HG03432 (cell line): ENCODE measurements around the gene MECP2.

Experiments used
- ATAC-seq: cut with Tn5 transposase; IDR thresholded peaks from one replicate; pipeline ENCODE4 v1.9.1; 2021; ENCODE audit warnings: mild to moderate bottlenecking, moderate library complexity; ENCODE audit not compliant: unreplicated experiment

Gene MECP2

DNA sequence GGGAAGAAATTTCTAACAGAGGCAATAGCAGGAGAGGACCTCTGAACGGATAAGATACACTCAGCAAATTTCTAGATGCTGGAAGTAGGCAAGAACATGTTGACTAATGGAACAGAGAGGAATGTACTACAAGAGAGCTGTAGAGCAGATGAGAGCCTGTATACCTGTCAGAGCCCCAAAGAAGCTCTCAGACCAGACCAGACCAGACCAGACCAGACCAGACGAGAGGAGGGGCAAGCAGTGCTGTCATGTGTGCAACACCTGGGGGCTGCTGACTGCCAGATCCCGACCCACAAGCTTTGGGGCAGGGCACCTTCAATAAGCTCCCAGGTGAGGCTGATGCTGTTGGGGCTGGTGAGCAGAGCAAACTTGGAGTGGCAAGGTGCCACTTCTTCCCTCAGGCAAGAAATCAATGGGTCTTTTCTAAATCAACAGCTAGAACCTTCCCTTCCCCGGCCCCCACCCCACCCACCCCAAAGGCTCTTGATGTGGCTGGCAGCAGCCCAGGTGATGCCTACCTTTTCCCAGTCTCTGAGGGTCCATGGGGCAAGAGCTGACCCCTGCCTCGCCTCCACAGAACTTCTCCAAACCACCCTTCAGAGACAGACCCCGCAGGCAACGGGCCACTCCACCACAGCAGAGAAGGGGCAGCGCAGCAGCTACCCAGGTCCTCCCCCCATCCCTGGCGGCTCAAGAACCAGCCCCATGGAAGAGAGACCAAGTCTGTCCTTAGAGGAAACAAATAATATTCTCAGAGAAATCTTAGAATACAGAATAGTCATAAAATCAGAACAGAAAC lies 32.7 kb downstream of the MECP2 start:
- no peak for ATAC-seq

DNA sequence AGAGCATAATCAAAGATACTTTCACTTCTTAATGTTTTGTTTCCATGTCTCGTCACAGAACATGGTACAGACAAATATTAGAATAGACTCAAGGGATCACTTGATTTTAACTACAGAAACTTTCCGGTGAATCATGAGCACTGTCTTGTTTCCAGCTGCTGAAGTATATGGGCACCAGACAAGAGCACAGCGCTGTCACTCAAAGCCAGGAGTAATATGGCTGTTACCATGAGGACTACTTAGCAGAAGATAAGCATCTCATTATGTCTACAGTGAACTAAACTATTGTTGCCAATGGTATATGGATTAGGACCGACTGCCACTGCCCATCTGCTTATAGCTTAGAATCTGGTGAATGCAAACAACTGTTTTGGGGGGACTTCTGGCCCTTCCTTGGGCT lies 34.3 kb downstream of the MECP2 start:
- no peak for ATAC-seq

DNA sequence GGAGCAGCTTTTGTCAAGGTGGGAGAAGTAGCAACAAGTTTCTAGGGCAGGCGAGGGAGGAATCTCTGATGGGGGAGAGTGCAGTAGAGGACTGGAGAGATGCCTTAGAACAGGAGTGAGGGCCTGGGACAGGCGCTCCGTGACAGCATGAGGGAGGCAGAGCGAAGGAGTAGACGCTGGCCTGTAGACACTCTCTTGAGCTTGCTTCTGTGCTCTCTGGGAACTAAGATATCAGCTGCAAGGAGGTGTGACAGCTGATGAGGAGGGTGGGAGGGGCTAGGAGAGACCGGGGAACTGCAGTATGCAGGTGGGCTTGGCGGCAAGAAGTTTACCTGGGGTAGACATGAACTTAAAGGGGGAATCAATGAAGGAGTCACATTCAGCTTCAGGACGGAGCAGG lies 35.7 kb downstream of the MECP2 start:
- ATAC-seq = no peak

DNA sequence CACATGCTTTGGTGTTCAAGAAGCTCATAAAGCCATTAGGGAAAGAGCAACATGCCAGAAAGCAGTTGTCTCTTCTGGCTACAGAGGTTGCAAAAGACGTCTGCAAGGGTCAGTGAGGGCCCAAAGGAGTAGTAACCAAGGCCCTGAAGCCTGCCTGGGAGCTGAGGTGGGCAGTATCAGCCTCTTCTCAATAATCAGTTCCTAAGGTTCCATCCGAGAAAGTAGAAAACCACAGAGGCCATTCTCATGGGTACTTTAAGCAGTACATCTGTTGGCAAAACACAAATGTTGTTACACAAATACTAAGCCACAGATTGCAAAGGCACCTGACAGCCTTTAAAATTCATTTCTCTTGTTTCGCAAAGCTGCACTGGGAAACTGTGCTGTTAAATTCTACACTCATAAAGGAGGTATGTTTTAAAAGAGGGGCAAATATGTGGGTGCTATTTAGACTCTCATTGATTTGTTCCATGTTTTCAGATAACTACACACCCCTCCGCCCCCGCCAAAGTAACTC lies 37.7 kb downstream of the MECP2 start:
- ATAC-seq = no peak

DNA sequence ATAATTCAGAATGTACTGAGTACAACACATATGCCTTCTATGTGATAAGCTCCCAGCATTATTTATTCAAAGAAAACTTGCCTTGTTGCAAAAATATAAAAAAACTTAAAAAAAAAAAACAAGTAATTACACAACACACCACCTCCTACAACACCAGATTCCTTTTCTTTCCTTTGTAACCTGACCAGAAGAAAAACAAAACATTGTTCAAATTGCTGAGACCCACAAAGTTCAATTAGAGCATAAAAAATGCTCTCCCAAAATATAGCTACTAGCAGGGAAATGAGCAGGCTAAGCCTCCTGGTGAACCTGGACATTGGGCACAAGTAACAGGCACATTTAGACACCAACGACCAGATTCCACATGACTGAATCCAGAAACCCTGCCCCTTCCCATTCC lies 38.3 kb downstream of the MECP2 start:
- no peak for ATAC-seq

DNA sequence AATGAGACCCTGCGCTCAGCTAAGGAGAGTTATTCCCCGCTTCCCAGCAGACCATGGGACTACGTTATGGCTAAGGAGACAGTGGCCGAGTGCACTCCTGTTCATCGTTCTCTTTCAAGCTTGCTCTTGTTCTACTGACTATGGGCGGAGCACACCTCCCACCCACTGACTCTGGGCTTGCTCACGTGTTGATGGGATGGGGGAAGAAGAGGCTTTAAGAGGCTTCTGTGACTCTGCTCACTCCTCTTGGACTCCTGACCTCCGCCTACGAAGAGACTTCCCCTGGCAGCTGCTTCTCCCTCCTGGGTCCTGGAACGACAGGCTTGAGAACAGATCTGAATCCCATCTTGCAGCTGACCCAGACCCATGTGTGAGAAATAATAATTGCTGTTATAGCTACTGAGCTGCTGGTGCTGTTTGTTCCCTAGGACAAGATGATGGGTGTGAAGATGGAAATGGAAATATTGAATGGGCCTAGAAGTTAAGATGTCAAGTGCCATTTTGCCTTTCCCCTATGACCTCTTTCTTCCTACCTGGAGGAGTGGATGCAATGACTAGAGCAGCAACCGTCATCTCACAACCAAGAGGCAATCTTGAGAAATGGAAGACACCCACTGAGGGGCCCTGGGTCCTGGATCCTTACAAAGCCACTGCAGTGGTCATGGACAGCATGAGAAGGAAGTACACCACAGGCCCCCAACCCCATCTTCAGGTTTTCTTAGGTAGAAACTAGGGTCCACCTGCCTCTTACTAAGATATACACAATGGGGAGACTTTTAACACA lies 39.1 kb downstream of the MECP2 start:
- no peak for ATAC-seq

DNA sequence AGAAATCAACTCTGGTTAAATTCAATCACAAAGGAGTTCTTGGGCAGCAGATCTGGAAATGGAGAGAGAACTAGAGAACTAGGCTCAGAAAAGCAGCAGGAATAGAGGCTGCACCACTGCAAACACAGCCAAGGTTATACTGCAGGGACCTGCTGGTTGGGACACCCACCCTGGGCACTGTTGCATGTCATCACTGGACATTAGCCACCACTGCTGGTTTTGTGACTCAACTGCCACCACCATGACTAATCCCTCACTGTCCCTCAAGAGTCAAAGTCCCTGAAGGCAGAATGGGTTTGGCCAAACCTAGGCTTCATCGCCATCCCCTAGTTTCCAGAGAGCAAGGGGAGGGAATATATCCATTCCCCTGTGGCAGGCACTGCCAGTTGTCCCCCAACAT lies 39.7 kb downstream of the MECP2 start:
- ATAC-seq = no peak

DNA sequence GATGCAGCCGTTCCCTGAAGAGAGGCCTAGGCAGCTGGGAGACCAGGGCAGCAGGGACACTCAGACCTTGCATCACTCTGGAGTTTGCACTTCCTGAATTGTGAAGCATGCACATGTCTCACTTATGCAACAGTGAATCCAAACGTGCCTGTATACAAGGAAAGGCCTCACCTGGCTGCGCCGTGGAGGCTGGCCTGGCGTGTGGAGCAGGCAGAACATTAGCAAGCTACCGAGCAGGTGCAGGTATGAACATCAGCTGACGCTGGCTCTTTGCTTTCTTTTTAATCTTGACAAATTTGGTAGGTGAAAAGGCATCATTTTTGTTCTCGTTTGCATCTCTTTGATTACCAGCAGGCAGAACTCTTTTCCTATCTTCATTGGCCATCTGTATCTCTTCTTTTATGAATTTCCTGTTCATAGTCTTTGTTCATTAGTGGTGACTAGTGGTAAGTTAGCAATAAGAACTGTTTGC lies 40.7 kb downstream of the MECP2 start:
- no peak for ATAC-seq

DNA sequence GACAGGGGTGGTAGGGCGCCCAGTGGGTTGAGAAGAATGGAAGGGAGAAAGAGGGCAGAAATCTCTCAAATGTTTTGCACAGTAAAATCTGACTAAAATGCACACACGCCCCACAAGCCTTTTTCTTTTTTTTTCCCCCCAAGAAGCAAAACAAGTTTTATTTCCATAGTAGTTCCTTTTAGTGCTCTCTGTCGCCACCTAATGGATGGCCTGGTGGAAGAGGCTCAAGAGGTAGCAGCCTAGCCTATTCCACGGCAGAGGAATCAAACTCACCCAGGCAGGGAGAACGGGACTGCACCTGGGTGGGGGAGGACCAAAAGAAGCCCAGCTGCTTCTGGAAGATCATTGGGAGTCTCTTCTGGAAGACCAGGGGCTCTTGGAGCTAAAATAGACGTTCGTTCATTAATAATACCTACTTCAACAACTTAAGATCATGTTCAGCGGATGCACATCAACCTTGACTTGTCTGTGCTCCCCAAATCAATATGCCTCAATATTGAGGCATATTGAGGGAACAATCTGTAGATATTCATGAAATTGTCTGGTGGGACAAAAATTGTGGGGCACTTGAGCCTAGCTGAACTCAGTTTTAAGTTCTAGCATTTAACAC lies 46.2 kb downstream of the MECP2 start:
- no peak for ATAC-seq

DNA sequence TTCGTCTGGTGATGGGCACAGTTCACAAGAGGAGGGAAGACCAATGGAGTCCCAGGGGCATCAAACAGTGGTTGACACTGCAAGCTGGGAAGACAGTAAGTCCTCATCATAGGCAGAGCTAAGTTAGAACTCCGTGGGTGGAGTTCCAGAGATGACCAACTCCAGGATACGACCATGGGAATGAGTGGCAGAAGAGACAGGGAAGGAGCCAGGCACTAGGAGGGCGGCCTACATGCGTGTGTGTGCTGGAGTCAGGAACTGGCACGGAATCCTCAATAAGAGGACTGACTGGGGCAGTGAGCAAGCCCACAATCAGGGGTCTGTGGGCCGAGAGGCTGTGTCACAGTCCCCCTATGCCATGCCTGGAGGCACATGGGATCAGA lies 47.4 kb downstream of the MECP2 start:
- no peak for ATAC-seq

DNA sequence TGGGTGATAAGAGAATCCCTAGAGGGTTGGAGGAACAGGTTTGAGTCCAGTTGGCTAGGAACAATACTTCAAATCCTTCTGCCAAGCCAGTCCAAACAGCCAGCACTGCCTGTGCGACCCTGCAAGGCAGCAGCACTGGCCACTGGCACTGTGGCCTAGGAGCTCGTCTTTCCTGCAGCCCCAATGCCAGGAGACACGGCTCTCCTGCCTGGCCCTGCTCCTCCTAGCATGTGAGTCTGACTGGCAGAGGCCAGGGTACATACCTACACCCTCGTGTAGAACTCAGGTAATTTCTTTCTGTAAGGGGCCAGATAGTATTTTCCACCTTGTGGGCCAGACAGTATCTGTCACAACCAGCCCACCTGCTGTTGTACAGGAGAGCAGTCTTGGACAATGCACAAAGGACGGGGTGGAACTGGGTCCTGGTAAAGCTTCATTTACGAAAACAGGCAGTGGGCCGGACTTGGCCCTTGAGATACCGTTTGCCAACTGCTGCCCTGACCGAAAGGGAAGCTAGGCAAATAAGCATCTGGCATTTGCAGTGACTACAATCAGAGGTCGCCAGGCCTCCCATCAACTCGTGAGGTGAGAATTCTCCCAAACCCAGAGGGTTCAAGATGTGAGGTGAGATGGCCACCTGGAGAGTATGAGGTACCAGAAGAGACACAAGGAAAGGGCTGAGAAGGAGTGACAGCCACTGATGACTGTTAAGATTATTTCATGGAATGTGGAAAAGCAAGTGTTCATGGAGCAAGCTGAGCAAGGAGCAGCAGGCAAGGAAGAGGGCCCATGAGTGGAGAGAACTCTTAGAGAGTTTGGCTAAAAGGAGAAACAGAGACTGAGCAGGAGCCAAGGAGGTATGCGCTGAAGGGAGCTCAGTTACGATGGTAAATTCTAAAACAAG lies 48.1 kb downstream of the MECP2 start:
- no peak for ATAC-seq

DNA sequence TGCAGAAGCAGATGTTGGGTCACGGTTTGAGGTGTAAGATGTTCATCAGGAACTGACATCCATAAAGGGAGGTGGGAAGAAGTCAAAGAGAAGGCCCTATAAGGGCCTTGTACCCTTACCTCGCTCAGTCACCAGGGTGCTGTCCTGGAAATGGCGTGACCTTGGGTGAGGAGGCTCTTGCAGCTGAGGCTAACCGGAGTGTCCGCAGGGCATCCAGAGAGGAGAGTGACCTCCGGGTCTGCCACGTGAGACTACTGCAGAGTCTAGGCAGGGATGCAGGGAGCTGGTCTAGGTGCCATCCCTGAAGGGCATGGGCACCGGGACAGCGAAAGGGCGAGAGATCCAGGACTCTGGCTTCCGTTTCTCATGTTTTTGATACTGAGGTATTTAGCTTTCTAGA lies 49.1 kb downstream of the MECP2 start:
- no peak for ATAC-seq

DNA sequence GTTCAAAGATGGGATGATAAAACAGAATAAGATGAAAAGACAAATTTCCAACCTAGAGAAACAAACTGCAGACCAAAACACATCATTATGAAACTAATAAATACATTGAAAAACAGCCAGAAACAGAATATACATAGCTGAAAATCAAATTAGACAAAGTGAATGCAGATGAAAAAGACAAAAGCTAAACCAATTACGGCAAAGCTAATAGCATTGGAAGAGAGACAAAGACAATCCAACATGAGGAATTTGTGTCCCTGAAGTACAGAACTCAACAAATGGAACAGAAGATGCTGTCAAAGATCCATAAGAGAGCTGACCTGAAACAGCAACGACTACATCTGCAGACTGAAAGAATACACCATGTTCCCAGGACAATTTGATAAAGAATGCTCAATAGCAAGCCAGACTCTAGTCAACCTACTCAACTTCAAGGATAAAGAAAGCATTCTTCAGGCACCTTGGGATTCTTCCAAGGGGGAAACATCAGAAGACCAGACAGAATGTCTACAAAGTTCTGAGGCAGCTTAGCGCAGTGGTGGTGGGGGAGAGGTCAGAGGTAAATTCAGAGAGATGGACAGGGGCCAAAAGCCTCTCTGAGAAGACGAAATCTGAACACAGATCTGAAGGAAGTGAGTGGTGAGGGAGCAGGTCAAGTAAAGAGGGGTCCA lies 50.4 kb downstream of the MECP2 start:
- ATAC-seq = no peak

DNA sequence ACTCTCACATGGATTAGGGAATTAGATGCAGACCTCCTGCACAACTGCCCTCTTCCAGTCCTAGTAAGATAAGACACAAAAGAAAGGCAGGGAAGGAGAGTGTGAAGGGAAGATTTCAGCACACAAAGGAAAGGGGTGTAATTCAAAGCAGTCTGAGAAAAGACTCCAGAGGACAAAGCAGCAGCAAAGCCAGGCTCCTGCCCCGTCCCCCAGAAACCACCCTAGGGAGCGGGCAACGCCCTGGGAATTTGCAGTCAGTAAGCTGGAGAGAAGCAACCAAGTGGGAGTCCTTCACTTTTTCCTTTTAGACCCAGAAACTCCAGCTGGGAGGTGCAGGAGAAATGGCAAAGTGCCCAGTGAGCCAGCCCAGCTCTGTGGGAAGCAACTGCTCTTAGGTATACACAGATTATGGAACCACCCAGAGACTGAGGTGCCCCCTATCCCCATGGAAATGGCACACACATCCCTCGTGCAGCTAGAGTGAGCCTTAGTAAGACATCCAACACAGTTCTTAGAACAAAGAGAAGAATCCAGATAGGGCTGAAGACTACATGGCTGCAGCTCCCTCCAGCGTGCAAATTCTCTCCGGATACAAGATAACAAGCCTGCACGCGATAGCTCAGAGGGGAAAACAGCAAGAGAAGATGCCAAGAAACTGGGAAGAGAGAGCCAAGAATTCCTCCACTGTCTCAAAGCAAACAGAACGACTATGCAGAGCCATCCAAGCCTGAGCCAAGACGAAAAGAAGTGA lies 51.3 kb downstream of the MECP2 start:
- no peak for ATAC-seq

DNA sequence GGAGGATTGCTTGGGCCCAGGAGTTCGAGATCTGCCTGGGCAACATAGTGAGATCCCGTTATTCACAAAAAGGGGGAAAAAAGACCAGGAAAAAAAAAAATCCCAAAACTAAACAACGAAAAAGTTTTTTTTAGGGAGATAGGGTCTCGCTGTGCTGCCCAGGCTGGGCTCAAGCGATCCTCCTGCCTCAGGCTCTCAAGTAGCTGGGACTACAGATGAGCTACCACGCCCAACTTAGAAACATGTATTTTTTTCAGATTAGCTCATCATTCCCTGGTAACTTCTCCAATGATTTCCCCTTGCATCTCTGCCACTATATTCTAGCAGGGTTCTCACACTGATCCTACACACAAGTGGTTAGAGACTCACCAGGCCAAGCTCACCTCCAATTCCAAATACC lies 53.4 kb downstream of the MECP2 start:
- no peak for ATAC-seq

DNA sequence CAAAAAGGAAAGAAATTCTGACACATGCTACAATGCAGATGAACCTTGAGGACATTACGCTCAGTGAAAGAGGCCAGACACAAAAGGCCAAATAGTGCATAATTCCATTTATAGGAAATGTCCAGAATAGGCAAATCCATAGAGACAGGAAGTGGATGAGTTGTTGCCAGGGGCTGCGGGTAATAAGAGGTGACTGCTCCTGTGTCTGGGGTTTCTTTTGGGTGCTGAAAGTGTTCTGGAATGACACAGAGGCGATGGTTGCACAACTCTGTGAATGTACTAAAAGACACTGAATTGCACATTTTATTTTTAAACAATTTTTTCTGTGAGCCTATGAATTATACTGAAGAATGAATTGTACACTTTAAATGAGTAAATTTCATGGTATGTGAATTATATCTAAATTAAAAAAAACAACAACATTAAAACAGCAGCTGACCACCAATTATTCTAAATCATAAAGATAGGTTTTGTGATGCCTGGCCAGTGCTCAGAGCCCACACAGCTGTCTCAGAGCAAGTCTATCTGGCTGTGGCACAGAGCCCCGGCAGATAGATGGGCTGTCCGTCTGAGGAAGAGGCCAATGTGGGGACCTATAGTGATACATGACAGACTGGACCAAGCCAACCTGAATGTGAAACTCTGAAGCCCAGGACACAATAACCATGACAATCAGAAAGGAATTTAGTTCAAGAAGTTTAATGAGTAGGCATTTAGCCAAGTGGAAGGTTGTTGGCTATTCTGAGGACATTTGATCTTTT lies 54.3 kb downstream of the MECP2 start:
- ATAC-seq = no peak

DNA sequence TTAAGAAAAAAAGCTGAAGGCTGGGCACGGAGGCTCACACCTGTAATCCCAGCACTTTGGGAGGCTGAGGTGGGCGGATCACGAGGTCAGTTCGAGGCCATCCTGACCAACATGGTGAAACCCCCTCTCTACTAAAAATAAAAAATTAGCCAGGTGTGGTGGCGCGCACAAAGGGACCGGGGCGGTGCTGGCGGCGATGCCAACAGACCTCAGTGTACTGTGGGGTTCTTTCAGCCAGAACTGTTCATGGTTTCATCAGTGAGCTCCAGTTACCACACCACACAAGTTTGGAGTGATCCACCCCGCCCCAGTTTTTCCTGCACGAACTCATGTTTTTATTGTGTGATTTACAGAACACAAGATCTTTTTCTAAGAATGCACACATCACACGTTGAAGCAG lies 56.7 kb downstream of the MECP2 start:
- ATAC-seq = no peak

DNA sequence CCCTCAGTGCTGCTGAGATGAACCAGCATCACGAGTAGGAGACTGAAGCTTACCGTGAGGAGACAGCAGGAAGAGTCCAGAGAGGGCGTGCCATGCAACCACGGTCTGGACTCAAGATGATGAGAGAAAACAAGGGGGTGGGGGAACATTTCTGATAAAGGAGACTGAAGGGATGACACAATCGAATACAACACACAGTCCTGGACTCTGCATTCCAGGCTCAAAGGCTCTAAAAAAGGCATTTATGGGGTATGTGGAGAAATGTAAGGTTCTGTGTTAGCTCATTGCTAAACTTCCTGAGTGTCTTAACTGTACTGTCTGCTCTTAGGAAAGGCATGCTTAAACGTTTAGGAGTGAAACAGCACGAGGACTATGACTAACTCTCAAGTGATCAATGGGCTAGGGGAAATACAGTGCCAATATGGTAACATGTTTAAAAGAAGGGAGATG lies 57.2 kb downstream of the MECP2 start:
- ATAC-seq = no peak

DNA sequence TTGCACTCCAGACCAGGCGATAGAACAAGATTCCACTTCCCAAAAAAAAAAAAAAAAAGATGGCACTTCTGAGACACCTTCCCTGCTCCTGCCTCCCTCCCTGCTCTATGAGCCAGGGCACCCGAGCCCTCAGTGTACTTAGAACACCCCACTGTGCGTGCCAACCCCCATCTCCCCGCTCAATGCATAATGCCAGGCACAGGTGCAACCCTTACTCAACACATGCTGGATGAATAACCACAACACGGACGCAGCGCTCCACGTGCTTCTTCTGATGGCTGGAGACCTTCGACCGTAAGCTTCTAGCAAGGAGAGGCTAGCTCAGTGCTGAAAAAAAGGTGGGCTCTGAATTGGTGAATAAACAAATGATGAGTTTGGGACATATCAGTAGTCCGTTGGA lies 57.9 kb downstream of the MECP2 start:
- ATAC-seq = no peak
